IMR-90 (cell line): ENCODE results near the gene DCD.

Experiments
- BHLHE40 ChIP-seq: fragments of 150-350 bp; IDR thresholded peaks from 2 replicates; pipeline ENCODE4 v1.6.1; 2016; ENCODE audit warnings: mild to moderate bottlenecking, low read depth, low read length
- CTCF ChIP-seq: conservative IDR thresholded peaks from 2 replicates; pipeline ENCODE4 v1.5.1; 2012; ENCODE audit warnings: mild to moderate bottlenecking, low read depth, low read length, improper control_type of control experiment
- ELK1 ChIP-seq: fragments of 150-350 bp; IDR thresholded peaks from 2 replicates; pipeline ENCODE4 v1.6.1; 2016; ENCODE audit warnings: low read depth, mild to moderate bottlenecking, low read length, moderate library complexity, borderline replicate concordance
- FOS ChIP-seq: fragments of 150-350 bp; IDR thresholded peaks from 2 replicates; pipeline ENCODE4 v1.6.1; 2016; ENCODE audit warnings: low read depth, low read length
- MAZ ChIP-seq: IDR thresholded peaks from 2 replicates; pipeline ENCODE4 v1.6.1; 2012; ENCODE audit warnings: low read depth, mild to moderate bottlenecking, low read length, improper control_type of control experiment, moderate library complexity, borderline replicate concordance
- MXI1 ChIP-seq: IDR thresholded peaks from 2 replicates; pipeline ENCODE4 v1.6.1; 2012; ENCODE audit warnings: low read depth, mild to moderate bottlenecking, low read length, moderate library complexity, borderline replicate concordance
- NFE2L2 ChIP-seq: fragments of 150-350 bp; IDR thresholded peaks from 2 replicates; pipeline ENCODE4 v1.6.1; 2016; ENCODE audit warnings: low read depth, mild to moderate bottlenecking, low read length
- POLR2A ChIP-seq: IDR thresholded peaks from 2 replicates; pipeline ENCODE4 v1.6.1; 2012; ENCODE audit warnings: mild to moderate bottlenecking, low read depth, low read length
- RAD21 ChIP-seq: IDR thresholded peaks from 2 replicates; pipeline ENCODE4 v1.6.1; 2012; ENCODE audit warnings: low read length, improper control_type of control experiment
- SMC3 ChIP-seq: fragments of 150-350 bp; IDR thresholded peaks from 2 replicates; pipeline ENCODE4 v1.6.1; 2016; ENCODE audit warnings: low read depth, mild to moderate bottlenecking, antibody characterized with exemption, low read length, moderate library complexity
- USF2 ChIP-seq: fragments of 150-350 bp; IDR thresholded peaks from 2 replicates; pipeline ENCODE4 v1.6.1; 2017; ENCODE audit warnings: mild to moderate bottlenecking, antibody characterized with exemption, low read length, low read depth

- TF ChIP-seq CTCF (no peak), MAZ (no peak), ELK1 (no peak), RAD21 (no peak), NFE2L2 (no peak), POLR2A (no peak), MXI1 (no peak), BHLHE40 (no peak), SMC3 (no peak), FOS (no peak), USF2 (no peak)
Observed at GRCh38 chr12:54612225-54612750, 35.9 kb downstream of the DCD start.
